ENCODE measurements around the gene USP13. TPM values are rescaled to one million over a fixed set of nuclear protein-coding genes. Genes with fewer than 3 reads are reported as not detected.

The USP13 gene, protein sequence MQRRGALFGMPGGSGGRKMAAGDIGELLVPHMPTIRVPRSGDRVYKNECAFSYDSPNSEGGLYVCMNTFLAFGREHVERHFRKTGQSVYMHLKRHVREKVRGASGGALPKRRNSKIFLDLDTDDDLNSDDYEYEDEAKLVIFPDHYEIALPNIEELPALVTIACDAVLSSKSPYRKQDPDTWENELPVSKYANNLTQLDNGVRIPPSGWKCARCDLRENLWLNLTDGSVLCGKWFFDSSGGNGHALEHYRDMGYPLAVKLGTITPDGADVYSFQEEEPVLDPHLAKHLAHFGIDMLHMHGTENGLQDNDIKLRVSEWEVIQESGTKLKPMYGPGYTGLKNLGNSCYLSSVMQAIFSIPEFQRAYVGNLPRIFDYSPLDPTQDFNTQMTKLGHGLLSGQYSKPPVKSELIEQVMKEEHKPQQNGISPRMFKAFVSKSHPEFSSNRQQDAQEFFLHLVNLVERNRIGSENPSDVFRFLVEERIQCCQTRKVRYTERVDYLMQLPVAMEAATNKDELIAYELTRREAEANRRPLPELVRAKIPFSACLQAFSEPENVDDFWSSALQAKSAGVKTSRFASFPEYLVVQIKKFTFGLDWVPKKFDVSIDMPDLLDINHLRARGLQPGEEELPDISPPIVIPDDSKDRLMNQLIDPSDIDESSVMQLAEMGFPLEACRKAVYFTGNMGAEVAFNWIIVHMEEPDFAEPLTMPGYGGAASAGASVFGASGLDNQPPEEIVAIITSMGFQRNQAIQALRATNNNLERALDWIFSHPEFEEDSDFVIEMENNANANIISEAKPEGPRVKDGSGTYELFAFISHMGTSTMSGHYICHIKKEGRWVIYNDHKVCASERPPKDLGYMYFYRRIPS
- 1 to 10 TPM; 6.2 to 7.9 (median 7.0) TPM for total RNA-seq
- 7.1 TPM for total RNA-seq (2013)
- total RNA-seq, result 1.7 to 15.3 (median 6.7) reads per million in 29 experiments

DNA sequence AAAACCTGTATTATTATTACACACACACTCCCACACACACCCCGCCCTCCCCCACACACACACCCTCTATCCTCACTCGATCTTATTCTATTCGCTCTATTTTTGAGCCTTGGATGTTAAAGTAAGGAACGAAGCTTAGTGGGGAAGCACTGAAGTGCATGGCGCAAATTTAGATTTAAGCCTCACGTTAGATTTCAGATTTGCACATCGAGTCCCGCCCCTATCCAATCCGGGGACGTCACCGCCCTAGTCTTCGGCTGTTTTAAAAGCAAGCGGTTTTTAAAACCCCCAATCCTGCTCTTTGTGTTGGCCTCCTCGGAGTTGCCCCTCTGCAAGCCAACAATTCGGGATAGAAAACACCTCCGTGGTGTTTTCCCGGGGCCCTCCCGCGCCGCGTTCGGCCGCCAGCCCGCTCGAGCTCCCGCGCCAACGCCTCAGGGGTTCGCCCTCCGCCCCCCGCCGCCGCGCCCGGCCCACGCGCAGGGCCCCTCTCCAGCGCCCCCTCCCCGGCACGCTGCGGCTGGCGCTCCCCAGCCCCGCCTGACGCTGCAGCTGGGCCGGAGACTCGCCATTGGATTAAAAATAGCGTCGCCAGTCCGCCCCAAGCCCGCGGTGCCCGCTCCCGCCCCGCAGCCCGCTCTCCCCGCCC lies at the start of gene USP13:
Gene USP13 (plus strand): TSS at position 594 of the 649 bp plus-strand sequence. CDS start 186 bp downstream, outside the sequence.
- H3K9me3 Mint-ChIP-seq, result no peaks in the 10 kb centered on the region
- peak within 1 kb of the TSS; percentile 91 to 94 (median 93) for H3K4me3 Mint-ChIP-seq
- Histone ChIP-seq H3K9me3 (no peaks in the 10 kb centered on the region), H3K4me1 (ENCODE audit: control insufficient read depth in 1 of 2, extremely low read depth in 1 of 2, insufficient read depth in 2 of 2, low read length in 2 of 2) (peaks cover 5 to 15% of the 10 kb centered on the region in 2 experiments), H3K4me3 (ENCODE audit: control insufficient read depth in 1 of 2, extremely low read depth in 1 of 2, low read length in 1 of 2) (peak within 1 kb of the TSS; percentile 70 to 90), H3K27ac (ENCODE audit: low read length) (peak within 1 kb of the TSS; percentile 27), H3K27me3 (replicated peaks in 1 of 2; ENCODE audit: control insufficient read depth in 2 of 2, extremely low read depth in 1 of 2, insufficient read depth in 2 of 2, low read length in 1 of 2) (no peaks in the 10 kb centered on the region), H3K36me3 (ENCODE audit: control insufficient read depth in 2 of 2, extremely low read depth in 1 of 2, insufficient read depth in 1 of 2, low read length in 1 of 2) (no peaks in the 10 kb centered on the region)
- peak; percentile 28 to 75 (median 51) for DNase-seq
- WGBS (ENCODE audit: insufficient coverage), result under 1% methylated on average over 52 of the region's 56 CpGs
- CTCF ChIA-PET, result interaction anchor here in 1 of 2 donors (0.6 to 1.6 kb wide), 3 partner anchors 48 to 90 kb away, joined by 3 to 5 read pairs (median 5); partner anchors contain the start of genes ACTL6A, MRPL47 and NDUFB5
- POLR2A ChIA-PET, result interaction anchor here in 1 of 2 donors (0.7 kb wide), 1 partner anchor 48 kb away, joined by 3 read pairs; the partner anchor contains the start of genes MRPL47 and NDUFB5
- H3K36me3 Mint-ChIP-seq, result peaks cover 8% of the 10 kb centered on the region
- H3K27ac Mint-ChIP-seq, result peak within 1 kb of the TSS; percentile 86 to 95
- H3K27me3 Mint-ChIP-seq, result no peaks in the 10 kb centered on the region
- peaks cover 29 to 40% (median 30%) of the 10 kb centered on the region in 3 donors for H3K4me1 Mint-ChIP-seq
- ATAC-seq (replicated peaks in 1 of 4), result peak; percentile 62 to 73 (median 70)

DNA sequence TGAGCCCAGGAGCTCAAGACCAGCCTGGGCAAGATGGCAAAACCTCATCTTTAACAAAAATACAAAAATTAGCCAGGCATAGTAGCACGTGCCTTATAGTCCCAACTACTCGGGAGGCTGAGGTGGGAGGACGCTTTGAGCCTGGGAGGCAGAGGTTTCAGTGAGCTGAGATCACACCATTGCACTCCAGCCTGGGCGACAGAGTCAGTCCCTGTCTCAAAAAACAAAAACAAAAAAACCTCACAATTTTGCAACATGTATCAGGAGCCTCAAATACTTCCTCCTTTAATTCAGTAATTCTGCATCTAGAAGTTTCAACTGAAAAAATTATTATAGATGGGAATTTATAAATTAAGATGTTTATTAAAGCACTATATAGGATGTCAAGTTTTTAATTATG lies 49.5 kb upstream of the USP13 start:
- H3K4me1 Mint-ChIP-seq, result peaks cover 37 to 46% (median 40%) of the 10 kb centered on the region in 3 donors
- H3K36me3 Mint-ChIP-seq, result peaks cover 27% of the 10 kb centered on the region

DNA sequence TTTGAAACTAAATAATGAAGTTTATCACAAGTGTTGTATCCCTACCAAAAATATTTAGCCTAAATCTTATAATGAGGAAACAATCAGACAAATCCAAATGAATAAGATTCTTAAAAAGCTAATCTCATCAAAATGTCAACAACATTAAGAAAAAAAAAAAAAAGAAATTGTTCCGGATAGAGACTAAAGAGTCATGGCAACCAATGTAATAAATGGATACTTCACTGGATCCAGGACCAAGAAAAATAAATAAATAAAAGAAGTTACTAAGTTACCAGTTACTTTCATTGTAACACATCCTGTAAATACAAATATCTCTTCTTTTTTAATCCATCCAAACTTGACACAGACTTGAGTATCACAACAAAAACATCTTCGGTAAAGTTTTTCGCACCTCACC lies 49.0 kb upstream of the USP13 start:
- DNase-seq (no peak), ATAC-seq (replicated peaks in 1 of 4) (no peak)
- Mint-ChIP-seq H3K27ac (peak overlapping the region; percentile 99 to 100), H3K4me3 (peak overlapping the region; percentile 96 to 100 (median 99)), H3K36me3 (peaks cover 24% of the 10 kb centered on the region), H3K9me3 (no peaks in the 10 kb centered on the region), H3K27me3 (no peaks in the 10 kb centered on the region), H3K4me1 (peaks cover 40 to 49% (median 43%) of the 10 kb centered on the region in 3 donors)
- H3K27ac ChIP-seq (ENCODE audit: low read length), result peak overlapping the region; percentile 91
- no CpG with 5 or more reads among the region's 3 CpGs for WGBS (ENCODE audit: insufficient coverage)
- H3K36me3 ChIP-seq (ENCODE audit: control insufficient read depth in 2 of 2, extremely low read depth in 1 of 2, insufficient read depth in 1 of 2, low read length in 1 of 2), result peaks cover 6 to 29% of the 10 kb centered on the region in 2 donors
- peaks cover 9 to 18% of the 10 kb centered on the region in 2 experiments for H3K4me1 ChIP-seq (ENCODE audit: control insufficient read depth in 1 of 2, extremely low read depth in 1 of 2, insufficient read depth in 2 of 2, low read length in 2 of 2)
- peak overlapping the region; percentile 83 to 99 for H3K4me3 ChIP-seq (ENCODE audit: control insufficient read depth in 1 of 2, extremely low read depth in 1 of 2, low read length in 1 of 2)
- CTCF ChIA-PET, result interaction anchor here in 1 of 2 donors (0.8 to 2.7 kb wide), 2 partner anchors 46 to 49 kb away, joined by 3 to 15 read pairs; partner anchors contain the start of gene USP13
- no peaks in the 10 kb centered on the region for H3K27me3 ChIP-seq (replicated peaks in 1 of 2; ENCODE audit: control insufficient read depth in 2 of 2, extremely low read depth in 1 of 2, insufficient read depth in 2 of 2, low read length in 1 of 2)
- POLR2A ChIA-PET, result interaction anchor here in 1 of 2 donors (0.6 kb wide), 1 partner anchor 41 kb away, joined by 3 read pairs; the partner anchor contains the start of gene ACTL6A
- no peaks in the 10 kb centered on the region for H3K9me3 ChIP-seq

More for the DNA sequence above, 49.5 kb upstream of the USP13 start:
- no peaks in the 10 kb centered on the region for H3K27me3 Mint-ChIP-seq
- WGBS (ENCODE audit: insufficient coverage), result 80% methylated on average over 1 of the region's 4 CpGs
- H3K9me3 Mint-ChIP-seq, result no peaks in the 10 kb centered on the region
- no peak for DNase-seq
- Histone ChIP-seq H3K27ac (ENCODE audit: low read length) (no peak overlapping the region), H3K4me1 (ENCODE audit: control insufficient read depth in 1 of 2, extremely low read depth in 1 of 2, insufficient read depth in 2 of 2, low read length in 2 of 2) (peaks cover 9 to 18% of the 10 kb centered on the region in 2 experiments), H3K27me3 (replicated peaks in 1 of 2; ENCODE audit: control insufficient read depth in 2 of 2, extremely low read depth in 1 of 2, insufficient read depth in 2 of 2, low read length in 1 of 2) (no peaks in the 10 kb centered on the region), H3K36me3 (ENCODE audit: control insufficient read depth in 2 of 2, extremely low read depth in 1 of 2, insufficient read depth in 1 of 2, low read length in 1 of 2) (peaks cover 6 to 34% of the 10 kb centered on the region in 2 donors), H3K9me3 (no peaks in the 10 kb centered on the region), H3K4me3 (ENCODE audit: control insufficient read depth in 1 of 2, extremely low read depth in 1 of 2, low read length in 1 of 2) (no peak overlapping the region)
- H3K27ac Mint-ChIP-seq, result peak overlapping the region in 1 of 2 donors; percentile 100
- CTCF ChIA-PET, result interaction anchor here in 1 of 2 donors (0.8 to 2.7 kb wide), 2 partner anchors 46 to 49 kb away, joined by 3 to 15 read pairs; partner anchors contain the start of gene USP13
- peak overlapping the region; percentile 96 to 100 (median 99) for H3K4me3 Mint-ChIP-seq
- ATAC-seq (replicated peaks in 1 of 4), result no peak
- POLR2A ChIA-PET, result interaction anchor here in 1 of 2 donors (0.6 kb wide), 1 partner anchor 41 kb away, joined by 3 read pairs; the partner anchor contains the start of gene ACTL6A

DNA sequence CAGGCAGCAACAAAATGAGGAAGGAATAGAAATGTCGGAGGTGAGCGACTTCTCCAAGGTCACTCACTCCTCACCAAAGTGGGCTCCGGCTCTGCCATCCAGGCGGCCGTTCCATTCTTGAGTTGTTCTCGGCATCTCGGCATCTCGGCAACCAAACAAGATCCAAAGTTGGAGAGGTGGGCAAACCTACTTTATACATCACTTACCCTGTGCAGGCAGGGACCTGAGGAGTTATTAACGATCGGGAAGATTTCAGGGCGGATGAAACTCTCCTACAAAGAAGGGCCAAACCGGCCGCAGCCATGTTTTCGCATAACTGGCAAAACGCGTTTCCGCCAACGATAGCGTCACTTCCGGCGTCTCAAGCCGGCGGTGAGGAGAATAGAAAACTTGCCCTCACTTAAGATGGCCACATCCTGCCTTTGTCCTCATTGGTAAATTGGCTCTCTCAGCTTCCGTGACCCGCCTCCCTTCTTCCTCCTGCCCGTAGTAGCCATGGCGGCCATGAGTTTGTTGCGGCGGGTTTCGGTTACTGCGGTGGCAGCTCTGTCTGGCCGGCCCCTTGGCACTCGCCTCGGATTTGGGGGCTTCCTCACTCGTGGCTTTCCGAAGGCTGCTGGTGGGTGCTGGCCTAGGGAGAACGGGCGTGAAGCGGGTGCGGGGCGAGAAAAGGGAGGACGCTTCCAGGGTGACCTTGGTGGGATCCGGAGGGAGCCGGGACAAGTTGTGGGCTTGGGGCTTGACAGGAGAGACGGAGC lies 48.3 kb upstream of the USP13 start, which contains the start of the genes MRPL47 and NDUFB5:
Gene MRPL47 (minus strand): TSS at position 318 of the 758 bp plus-strand sequence. CDS start 14 bp downstream, at position 304.
Gene NDUFB5 (plus strand): TSS at position 474 of the 758 bp plus-strand sequence. CDS start 22 bp downstream, at position 496.
- ChIA-PET CTCF (interaction anchor here (0.6 to 2.7 kb wide), 9 partner anchors 25 to 1308 kb away, joined by 3 to 15 read pairs (median 5); partner anchors contain the start of genes ACTL6A (in 1 of the 2), FXR1 (in 1 of the 2), MFN1 (in 1 of the 2) and USP13 (in 1 of the 2)), POLR2A (interaction anchor here (0.6 to 1.4 kb wide), 4 partner anchors 42 to 256 kb away, joined by 3 to 9 read pairs (median 4); partner anchors contain the start of gene ACTL6A (in 1 of the 2))
- peaks cover 6 to 22% of the 10 kb centered on the region in 2 donors for H3K36me3 ChIP-seq (ENCODE audit: control insufficient read depth in 2 of 2, extremely low read depth in 1 of 2, insufficient read depth in 1 of 2, low read length in 1 of 2)
- Mint-ChIP-seq H3K4me3 (peak within 1 kb of the TSS; percentile 96 to 100 (median 99)), H3K36me3 (peaks cover 19% of the 10 kb centered on the region), H3K9me3 (no peaks in the 10 kb centered on the region), H3K27ac (peak within 1 kb of the TSS; percentile 99 to 100), H3K4me1 (peaks cover 42 to 54% (median 46%) of the 10 kb centered on the region in 3 donors), H3K27me3 (no peaks in the 10 kb centered on the region)
- no peaks in the 10 kb centered on the region for H3K27me3 ChIP-seq (replicated peaks in 1 of 2; ENCODE audit: control insufficient read depth in 2 of 2, extremely low read depth in 1 of 2, insufficient read depth in 2 of 2, low read length in 1 of 2)
- H3K27ac ChIP-seq (ENCODE audit: low read length), result peak within 1 kb of the TSS; percentile 91
- under 1% methylated on average over 29 of the region's 45 CpGs for whole genome bisulfite sequencing (ENCODE audit: insufficient coverage)
- H3K9me3 ChIP-seq, result no peaks in the 10 kb centered on the region
- ATAC-seq (replicated peaks in 1 of 4), result peak; percentile 99 to 100 (median 100)
- H3K4me1 ChIP-seq (ENCODE audit: control insufficient read depth in 1 of 2, extremely low read depth in 1 of 2, insufficient read depth in 2 of 2, low read length in 2 of 2), result peaks cover 12 to 22% of the 10 kb centered on the region in 2 experiments
- DNase-seq, result peak; percentile 79 to 98 (median 92)
- peak within 1 kb of the TSS; percentile 83 to 99 for H3K4me3 ChIP-seq (ENCODE audit: control insufficient read depth in 1 of 2, extremely low read depth in 1 of 2, low read length in 1 of 2)

DNA sequence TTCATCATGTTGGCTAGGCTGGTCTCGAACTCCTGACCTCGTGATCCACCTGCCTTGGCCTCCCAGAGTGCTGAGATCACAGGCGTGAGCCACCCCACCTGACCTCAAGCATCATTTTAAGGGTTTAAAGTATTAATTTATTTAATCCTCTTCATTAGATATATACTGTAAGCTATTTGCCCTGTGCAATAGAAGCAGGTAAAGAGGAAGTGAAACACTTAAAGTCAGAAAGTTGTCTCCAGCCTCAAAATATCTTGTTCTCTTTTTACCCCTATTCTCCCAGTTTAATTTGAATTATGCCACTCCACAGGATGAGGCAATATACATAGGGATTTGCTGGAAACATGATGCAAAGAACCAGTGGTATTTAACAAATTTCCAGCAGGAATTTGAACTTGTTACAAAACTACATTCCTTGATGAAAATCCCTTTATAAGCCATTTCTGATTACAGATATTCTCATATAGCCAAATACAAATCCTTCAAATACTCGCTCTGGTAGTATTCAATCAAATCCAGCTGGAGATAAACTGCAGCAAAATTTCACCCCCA lies 46.2 kb upstream of the USP13 start:
- POLR2A ChIA-PET, result no interaction called here
- no peaks in the 10 kb centered on the region for H3K27me3 ChIP-seq (replicated peaks in 1 of 2; ENCODE audit: control insufficient read depth in 2 of 2, extremely low read depth in 1 of 2, insufficient read depth in 2 of 2, low read length in 1 of 2)
- H3K4me3 Mint-ChIP-seq, result peak overlapping the region; percentile 34 to 53 (median 50)
- no peak for ATAC-seq (replicated peaks in 1 of 4)
- H3K4me3 ChIP-seq (ENCODE audit: control insufficient read depth in 1 of 2, extremely low read depth in 1 of 2, low read length in 1 of 2), result no peak overlapping the region
- no peak overlapping the region for H3K27ac Mint-ChIP-seq
- 100% methylated on average over 1 of the region's 4 CpGs for WGBS (ENCODE audit: insufficient coverage)
- no peak for DNase-seq
- H3K9me3 ChIP-seq, result no peaks in the 10 kb centered on the region
- peaks cover 0 to 7% of the 10 kb centered on the region in 2 donors for H3K36me3 ChIP-seq (ENCODE audit: control insufficient read depth in 2 of 2, extremely low read depth in 1 of 2, insufficient read depth in 1 of 2, low read length in 1 of 2)
- CTCF ChIA-PET, result interaction anchor here (0.6 to 1.4 kb wide), 3 partner anchors 22 to 44 kb away, joined by 3 to 5 read pairs (median 4); no protein-coding TSS in a partner anchor
- peaks cover 12 to 26% of the 10 kb centered on the region in 2 experiments for H3K4me1 ChIP-seq (ENCODE audit: control insufficient read depth in 1 of 2, extremely low read depth in 1 of 2, insufficient read depth in 2 of 2, low read length in 2 of 2)
- H3K27ac ChIP-seq (ENCODE audit: low read length), result no peak overlapping the region
- H3K4me1 Mint-ChIP-seq, result peaks cover 52 to 60% (median 56%) of the 10 kb centered on the region in 3 donors
- no peaks in the 10 kb centered on the region for H3K27me3 Mint-ChIP-seq
- H3K36me3 Mint-ChIP-seq, result peaks cover 12% of the 10 kb centered on the region
- no peaks in the 10 kb centered on the region for H3K9me3 Mint-ChIP-seq
